ENCODE data around the gene TNFRSF18. TPM values are rescaled to one million over a fixed set of nuclear protein-coding genes. Genes with fewer than 3 reads are reported as not detected.
"Not testable (repeated sequence)": the region's sequence is repeated elsewhere in the genome, so short reads cannot be mapped to it uniquely, and the experiment has no call there.

Gene TNFRSF18
- total RNA-seq, 2 experiments from 2014 or later, result 126 to 135 TPM

- intact Hi-C loops (cut with micrococcal nuclease), result no loop called here
- Mint-ChIP-seq H3K9me3 (no peaks in the 10 kb centered on the region), H3K4me3 (no peak overlapping the region), H3K27ac (no peak overlapping the region), H3K36me3 (ENCODE audit: low read depth) (no peaks in the 10 kb centered on the region), H3K4me1 (ENCODE audit: low read depth) (peaks cover 18% of the 10 kb centered on the region), H3K27me3 (peaks cover 6% of the 10 kb centered on the region)
- CTCF ChIA-PET, result no interaction called here
- POLR2A ChIA-PET, result no interaction called here
- TF ChIP-seq CTCF (IDR thresholded peaks at IDR 0.05), result no peak
- ATAC-seq (no peak), DNase-seq (no peak)
Observed at GRCh38 chr1:1177452-1178206, 28.8 kb downstream of the TNFRSF18 start.

DNA sequence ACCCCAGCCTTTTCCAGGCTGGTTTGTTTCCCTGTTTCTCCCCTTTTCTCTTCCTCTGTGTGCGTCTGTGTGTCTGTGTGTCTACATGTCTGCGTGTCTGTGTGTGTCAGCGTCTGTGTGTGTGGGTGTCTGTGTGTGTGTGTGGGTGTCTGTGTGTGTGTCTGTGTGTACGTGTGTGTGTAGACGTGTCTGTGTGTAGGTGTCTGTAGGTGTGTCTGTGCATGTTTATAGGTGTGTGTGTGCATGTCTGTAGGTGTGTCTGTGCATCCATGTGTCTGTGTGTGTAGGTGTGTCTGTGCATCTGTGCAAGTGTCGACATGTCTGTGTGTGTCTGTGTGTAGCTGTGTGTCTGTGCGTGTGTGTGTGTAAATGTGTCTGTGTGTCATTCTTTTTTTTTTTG is 29.5 kb downstream of the TNFRSF18 start:
- DNase-seq (no peak), ATAC-seq (no peak)
- ChIA-PET POLR2A (no interaction called here), CTCF (no interaction called here)
- no peak for TF ChIP-seq CTCF (IDR thresholded peaks at IDR 0.05)
- Mint-ChIP-seq H3K4me1 (ENCODE audit: low read depth) (peaks cover 23% of the 10 kb centered on the region), H3K27me3 (peaks cover 6% of the 10 kb centered on the region), H3K27ac (no peak overlapping the region), H3K36me3 (ENCODE audit: low read depth) (no peaks in the 10 kb centered on the region), H3K4me3 (no peak overlapping the region), H3K9me3 (no peaks in the 10 kb centered on the region)
- intact Hi-C loops (cut with micrococcal nuclease), result no loop called here

GRCh38 chr1:1176063-1176761 is 30.2 kb downstream of the TNFRSF18 start:
- DNase-seq; H3K4me3 Mint-ChIP-seq; H3K36me3 Mint-ChIP-seq (ENCODE audit: low read depth); H3K27me3 Mint-ChIP-seq; H3K9me3 Mint-ChIP-seq; H3K27ac Mint-ChIP-seq; intact Hi-C loops (cut with micrococcal nuclease); ATAC-seq: not testable (repeated sequence)
- H3K4me1 Mint-ChIP-seq (ENCODE audit: low read depth), result peaks cover 22% of the 10 kb centered on the region
- CTCF ChIA-PET, result interaction anchor here (1.2 to 1.3 kb wide), 2 partner anchors 11 to 15 kb away, joined by 3 to 4 read pairs; no protein-coding TSS in a partner anchor
- POLR2A ChIA-PET, result interaction anchor here (1.2 kb wide), 1 partner anchor 17 kb away, joined by 3 read pairs; no protein-coding TSS in a partner anchor

DNA sequence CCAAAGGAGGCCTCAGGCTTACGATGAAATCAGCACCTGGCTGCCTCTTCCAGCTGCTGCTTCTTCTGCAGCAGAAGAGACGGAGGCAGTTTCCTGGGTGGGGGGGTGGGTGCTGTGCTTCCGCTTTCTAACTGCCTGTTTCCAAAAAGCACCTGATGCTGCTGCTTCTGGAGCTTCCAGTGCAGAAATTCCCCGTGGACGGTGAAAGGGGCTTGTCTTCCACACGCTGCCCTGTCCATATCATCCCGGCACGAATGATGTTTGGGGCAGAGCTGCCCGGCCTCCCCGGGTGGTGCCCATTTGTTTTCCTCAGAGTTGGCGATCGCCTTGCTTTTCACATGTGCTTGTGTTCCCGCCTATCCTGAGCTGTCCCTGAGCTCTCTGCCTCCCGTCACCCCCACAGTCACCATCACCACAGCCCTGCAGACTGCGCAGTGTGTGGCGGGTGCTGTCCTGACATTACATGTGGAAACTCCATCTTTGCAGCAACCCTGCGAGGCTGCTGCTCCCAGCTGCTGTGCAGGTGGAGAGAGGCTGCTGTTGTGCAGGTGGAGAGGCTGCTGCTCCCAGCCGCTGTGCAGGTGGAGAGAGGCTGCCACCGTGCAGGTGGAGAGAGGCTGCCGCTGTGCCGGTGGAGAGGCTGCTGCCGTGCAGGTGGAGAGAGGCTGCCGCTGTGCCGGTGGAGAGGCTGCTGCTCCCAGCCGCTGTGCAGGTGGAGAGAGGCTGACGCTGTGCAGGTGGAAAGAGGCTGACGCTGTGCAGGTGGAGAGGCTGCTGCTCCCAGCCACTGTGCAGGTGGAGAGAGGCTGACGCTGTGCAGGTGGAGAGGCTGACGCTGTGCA is 30.9 kb downstream of the TNFRSF18 start:
- Mint-ChIP-seq H3K4me1 (ENCODE audit: low read depth) (peaks cover 22% of the 10 kb centered on the region), H3K27me3 (peaks cover 4% of the 10 kb centered on the region), H3K36me3 (ENCODE audit: low read depth) (no peaks in the 10 kb centered on the region), H3K27ac (no peak overlapping the region), H3K9me3 (no peaks in the 10 kb centered on the region), H3K4me3 (no peak overlapping the region)
- ChIA-PET CTCF (interaction anchor here (1.2 to 2.5 kb wide), 3 partner anchors 12 to 54 kb away, joined by 3 to 15 read pairs (median 4); no protein-coding TSS in a partner anchor), POLR2A (interaction anchor here (1.2 kb wide), 1 partner anchor 18 kb away, joined by 3 read pairs; no protein-coding TSS in a partner anchor)
- no peak for TF ChIP-seq CTCF (IDR thresholded peaks at IDR 0.05)
- DNase-seq (no peak), ATAC-seq (no peak)
- intact Hi-C loops (cut with micrococcal nuclease), result no loop called here

DNA sequence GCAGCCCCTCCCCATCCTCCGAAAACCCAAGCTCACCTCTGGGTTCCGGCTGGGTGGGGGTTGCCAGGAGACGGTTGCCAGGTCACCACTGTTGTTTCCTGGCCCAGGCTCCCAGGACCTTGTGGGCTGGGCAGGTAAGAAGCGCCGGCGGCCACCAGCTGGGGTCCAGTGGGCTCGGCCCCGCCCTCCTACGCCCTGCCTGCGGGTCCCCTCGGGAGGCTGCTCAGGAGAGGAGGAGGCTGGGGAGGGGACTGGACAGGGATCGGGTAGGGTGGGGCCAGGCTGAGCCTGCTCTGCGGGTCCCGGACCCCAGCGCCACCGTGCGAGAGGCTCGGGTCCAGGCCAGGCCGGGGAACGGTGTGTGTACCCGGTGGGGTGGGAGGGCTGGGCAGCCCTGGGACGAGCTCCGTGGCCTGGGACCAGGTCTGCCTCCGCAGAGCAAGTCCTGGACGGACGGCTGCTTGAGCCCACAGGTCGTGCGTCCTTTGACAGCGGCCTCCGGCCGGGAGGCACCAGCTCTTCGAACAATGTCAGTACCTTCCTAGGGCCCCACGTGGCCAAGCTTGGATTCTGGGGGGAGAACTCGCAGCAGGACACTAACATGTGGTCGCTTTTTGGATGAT is 32.5 kb downstream of the TNFRSF18 start, which contains the start of gene TTLL10:
TTLL10 (plus strand) TSS at position 88 of the 623 bp plus-strand sequence. CDS start 5,336 bp downstream, outside the sequence.
- intact Hi-C loops (cut with micrococcal nuclease), result no loop called here
- DNase-seq, result peak; percentile 75
- ChIA-PET CTCF (interaction anchor here (2.5 kb wide), 1 partner anchor 52 kb away, joined by 15 read pairs; no protein-coding TSS in a partner anchor), POLR2A (no interaction called here)
- Mint-ChIP-seq H3K4me1 (ENCODE audit: low read depth) (peaks cover 28% of the 10 kb centered on the region), H3K27ac (no peak within 1 kb of the TSS), H3K27me3 (peaks cover 7% of the 10 kb centered on the region), H3K36me3 (ENCODE audit: low read depth) (no peaks in the 10 kb centered on the region), H3K4me3 (no peak within 1 kb of the TSS), H3K9me3 (no peaks in the 10 kb centered on the region)
- ATAC-seq, result peak; percentile 60
- TF ChIP-seq CTCF (IDR thresholded peaks at IDR 0.05), result no peak

Data from activated CD8-positive, alpha-beta T cell treated with anti-CD3 and anti-CD28 coated beads for 36 hours (primary cell).